ENCODE data around the gene HLA-DOB.

Gene HLA-DOB

GRCh38 chr6:32816746-32817204 lies at the start of gene HLA-DOB:
Gene HLA-DOB, minus strand, starts transcription at chr6:32817002. Its CDS starts 51 bp downstream, at chr6:32816951.
- DNase-seq, result no peak

GRCh38 chr6:32865724-32866443 lies 49.1 kb upstream of the HLA-DOB start:
- DNase-seq, result no peak

- DNase-seq, result no peak
Observed at GRCh38 chr6:32862725-32863124, 45.9 kb upstream of the HLA-DOB start.

GRCh38 chr6:32860674-32861073 lies 43.9 kb upstream of the HLA-DOB start:
- no peak for DNase-seq

- DNase-seq, result no peak
Observed at GRCh38 chr6:32858194-32858593, 41.4 kb upstream of the HLA-DOB start.

GRCh38 chr6:32857156-32857891 lies 40.5 kb upstream of the HLA-DOB start:
- DNase-seq, result no peak

- no peak for DNase-seq
Observed at GRCh38 chr6:32855467-32856174, 38.8 kb upstream of the HLA-DOB start.

GRCh38 chr6:32854376-32855178 lies 37.8 kb upstream of the HLA-DOB start:
- DNase-seq, result peak; percentile 54

GRCh38 chr6:32853541-32854375 lies 37.0 kb upstream of the HLA-DOB start, which contains the start of the genes PSMB9 and TAP1:
Gene PSMB9, plus strand, starts transcription at chr6:32854192. Its CDS starts 38 bp downstream, at chr6:32854230.
Gene TAP1, minus strand, starts transcription at chr6:32853704. Its CDS starts 68 bp downstream, at chr6:32853636.
- DNase-seq, result peak; percentile 92

- DNase-seq, result peak; percentile 45
Observed at GRCh38 chr6:32852844-32853540, 36.2 kb upstream of the HLA-DOB start.

GRCh38 chr6:32852018-32852843 lies 35.4 kb upstream of the HLA-DOB start:
- peak; percentile 29 for DNase-seq

GRCh38 chr6:32851025-32851424 lies 34.2 kb upstream of the HLA-DOB start:
- no peak for DNase-seq

GRCh38 chr6:32849126-32849525 lies 32.3 kb upstream of the HLA-DOB start:
- DNase-seq, result no peak

GRCh38 chr6:32847795-32848194 lies 31.0 kb upstream of the HLA-DOB start:
- DNase-seq, result no peak

- DNase-seq, result no peak
Observed at GRCh38 chr6:32847004-32847403, 30.2 kb upstream of the HLA-DOB start.

GRCh38 chr6:32845384-32845884 lies 28.6 kb upstream of the HLA-DOB start:
- peak; percentile 25 for DNase-seq

- no peak for DNase-seq
Observed at GRCh38 chr6:32844839-32845383, 28.1 kb upstream of the HLA-DOB start.

GRCh38 chr6:32843979-32844838 lies 27.4 kb upstream of the HLA-DOB start, which contains the start of gene PSMB8:
Gene PSMB8, minus strand, starts transcription at chr6:32844047. Its CDS starts 51 bp downstream, at chr6:32843996.
- DNase-seq, result peak; percentile 97

All from NK-92 treated with Interleukin-12 subunit alpha and Interleukin-12 subunit beta, amount 100 ng/mL, for 24 hours (cell line).